ENCODE results near the gene NANOGP8.

NANOGP8 gene

GRCh38 chr15:35104526-35105147 lies 19.5 kb upstream of the NANOGP8 start:
- Mint-ChIP-seq H3K4me1 (peaks cover 4% of the 10 kb centered on the region), H3K4me3 (no peak overlapping the region), H3K27ac (no peak overlapping the region), H3K9me3 (no peaks in the 10 kb centered on the region), H3K27me3 (ENCODE audit: low read depth) (no peaks in the 10 kb centered on the region), H3K36me3 (ENCODE audit: low read depth) (no peaks in the 10 kb centered on the region)
- TF ChIP-seq CTCF (IDR thresholded peaks at IDR 0.05; ENCODE audit: unreplicated experiment in 3 of 3), result no peak

- no peaks in the 10 kb centered on the region for H3K27me3 Mint-ChIP-seq (ENCODE audit: low read depth)
- peaks cover 4% of the 10 kb centered on the region for H3K4me1 Mint-ChIP-seq
- TF ChIP-seq CTCF (IDR thresholded peaks at IDR 0.05; ENCODE audit: unreplicated experiment in 3 of 3), result no peak
- H3K9me3 Mint-ChIP-seq, result no peaks in the 10 kb centered on the region
- no peak overlapping the region for H3K4me3 Mint-ChIP-seq
- H3K27ac Mint-ChIP-seq, result no peak overlapping the region
- H3K36me3 Mint-ChIP-seq (ENCODE audit: low read depth), result no peaks in the 10 kb centered on the region
These were observed 17.1 kb upstream of the NANOGP8 start for GRCh38 chr15:35102186-35102585.

- H3K4me1 Mint-ChIP-seq, result peaks cover 4% of the 10 kb centered on the region
- no peak overlapping the region for H3K27ac Mint-ChIP-seq
- no peaks in the 10 kb centered on the region for H3K36me3 Mint-ChIP-seq (ENCODE audit: low read depth)
- TF ChIP-seq CTCF (IDR thresholded peaks at IDR 0.05; ENCODE audit: unreplicated experiment in 3 of 3), result no peak
- no peaks in the 10 kb centered on the region for H3K27me3 Mint-ChIP-seq (ENCODE audit: low read depth)
- H3K9me3 Mint-ChIP-seq, result no peaks in the 10 kb centered on the region
- no peak overlapping the region for H3K4me3 Mint-ChIP-seq
These were observed 16.2 kb upstream of the NANOGP8 start for GRCh38 chr15:35101335-35101734.

GRCh38 chr15:35098737-35099136 lies 13.6 kb upstream of the NANOGP8 start:
- H3K27ac Mint-ChIP-seq, result no peak overlapping the region
- TF ChIP-seq CTCF (IDR thresholded peaks at IDR 0.05; ENCODE audit: unreplicated experiment in 3 of 3), result no peak
- H3K4me1 Mint-ChIP-seq, result peaks cover 4% of the 10 kb centered on the region
- no peaks in the 10 kb centered on the region for H3K36me3 Mint-ChIP-seq (ENCODE audit: low read depth)
- no peaks in the 10 kb centered on the region for H3K27me3 Mint-ChIP-seq (ENCODE audit: low read depth)
- no peaks in the 10 kb centered on the region for H3K9me3 Mint-ChIP-seq
- H3K4me3 Mint-ChIP-seq, result no peak overlapping the region

GRCh38 chr15:35095941-35096340 lies 10.8 kb upstream of the NANOGP8 start:
- TF ChIP-seq CTCF (IDR thresholded peaks at IDR 0.05; ENCODE audit: unreplicated experiment in 3 of 3), result no peak
- Mint-ChIP-seq H3K27ac (no peak overlapping the region), H3K27me3 (ENCODE audit: low read depth) (no peaks in the 10 kb centered on the region), H3K9me3 (no peaks in the 10 kb centered on the region), H3K4me3 (no peak overlapping the region), H3K36me3 (ENCODE audit: low read depth) (peaks cover 6% of the 10 kb centered on the region), H3K4me1 (no peaks in the 10 kb centered on the region)

GRCh38 chr15:35092846-35093245 lies 7.8 kb upstream of the NANOGP8 start:
- Mint-ChIP-seq H3K4me1 (peaks cover 6% of the 10 kb centered on the region), H3K27ac (no peak overlapping the region), H3K36me3 (ENCODE audit: low read depth) (peaks cover 6% of the 10 kb centered on the region), H3K9me3 (no peaks in the 10 kb centered on the region), H3K27me3 (ENCODE audit: low read depth) (no peaks in the 10 kb centered on the region), H3K4me3 (no peak overlapping the region)
- TF ChIP-seq CTCF (IDR thresholded peaks at IDR 0.05; ENCODE audit: unreplicated experiment in 3 of 3), result no peak
